Right ventricle myocardium inferior (tissue), 1 donor: ENCODE data around the gene SORL1. TPM values are rescaled to one million over a fixed set of nuclear protein-coding genes. Genes with fewer than 3 reads are reported as not detected.
A peak's percentile ranks its signal among the peaks of the same experiment; 100 is the strongest.
"Not testable (repeated sequence)": the region's sequence is repeated elsewhere in the genome, so short reads cannot be mapped to it uniquely, and the experiment has no call there.

ENCODE experiments used
- ATAC-seq: fragments of 200-7000 bp; cut with Tn5 transposase; one replicate; pipeline ENCODE4 v1.9.1; 2020; ENCODE audit warnings: mild to moderate bottlenecking, moderate library complexity
- DNase-seq: peaks from one replicate; pipeline ENCODE4 v3.0.0; 2021; ENCODE audit errors: missing footprints
- intact Hi-C: fragments of 100-400 bp; cut with DNase I; formaldehyde crosslinking; loops from one replicate; pipeline ENCODE4 v1.11.0; 2022
- long read RNA-seq: library from polyadenylated mRNA; unstranded; transcript quantifications from one replicate; pipeline ENCODE4 v2.0.0, GENCODE V29; 2021
- total RNA-seq: library from RNA; stranded (reverse); fragmentation: NEBNext Ultra II Directional; extraction: Animal tissue kit (Norgen Biotek cat#: 25700); gene quantifications from one replicate; pipeline ENCODE4 v1.2.1, GENCODE V29; 2021
- donor health status: DM: no; HTN: yes; CAD: no; lungs with severe emphysema.

The SORL1 gene, protein sequence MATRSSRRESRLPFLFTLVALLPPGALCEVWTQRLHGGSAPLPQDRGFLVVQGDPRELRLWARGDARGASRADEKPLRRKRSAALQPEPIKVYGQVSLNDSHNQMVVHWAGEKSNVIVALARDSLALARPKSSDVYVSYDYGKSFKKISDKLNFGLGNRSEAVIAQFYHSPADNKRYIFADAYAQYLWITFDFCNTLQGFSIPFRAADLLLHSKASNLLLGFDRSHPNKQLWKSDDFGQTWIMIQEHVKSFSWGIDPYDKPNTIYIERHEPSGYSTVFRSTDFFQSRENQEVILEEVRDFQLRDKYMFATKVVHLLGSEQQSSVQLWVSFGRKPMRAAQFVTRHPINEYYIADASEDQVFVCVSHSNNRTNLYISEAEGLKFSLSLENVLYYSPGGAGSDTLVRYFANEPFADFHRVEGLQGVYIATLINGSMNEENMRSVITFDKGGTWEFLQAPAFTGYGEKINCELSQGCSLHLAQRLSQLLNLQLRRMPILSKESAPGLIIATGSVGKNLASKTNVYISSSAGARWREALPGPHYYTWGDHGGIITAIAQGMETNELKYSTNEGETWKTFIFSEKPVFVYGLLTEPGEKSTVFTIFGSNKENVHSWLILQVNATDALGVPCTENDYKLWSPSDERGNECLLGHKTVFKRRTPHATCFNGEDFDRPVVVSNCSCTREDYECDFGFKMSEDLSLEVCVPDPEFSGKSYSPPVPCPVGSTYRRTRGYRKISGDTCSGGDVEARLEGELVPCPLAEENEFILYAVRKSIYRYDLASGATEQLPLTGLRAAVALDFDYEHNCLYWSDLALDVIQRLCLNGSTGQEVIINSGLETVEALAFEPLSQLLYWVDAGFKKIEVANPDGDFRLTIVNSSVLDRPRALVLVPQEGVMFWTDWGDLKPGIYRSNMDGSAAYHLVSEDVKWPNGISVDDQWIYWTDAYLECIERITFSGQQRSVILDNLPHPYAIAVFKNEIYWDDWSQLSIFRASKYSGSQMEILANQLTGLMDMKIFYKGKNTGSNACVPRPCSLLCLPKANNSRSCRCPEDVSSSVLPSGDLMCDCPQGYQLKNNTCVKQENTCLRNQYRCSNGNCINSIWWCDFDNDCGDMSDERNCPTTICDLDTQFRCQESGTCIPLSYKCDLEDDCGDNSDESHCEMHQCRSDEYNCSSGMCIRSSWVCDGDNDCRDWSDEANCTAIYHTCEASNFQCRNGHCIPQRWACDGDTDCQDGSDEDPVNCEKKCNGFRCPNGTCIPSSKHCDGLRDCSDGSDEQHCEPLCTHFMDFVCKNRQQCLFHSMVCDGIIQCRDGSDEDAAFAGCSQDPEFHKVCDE (N-terminal part only)
- total RNA-seq: 6.1 TPM
- long read RNA-seq, full-length matches to known transcripts: 1 of 2 reads
- long read RNA-seq, partial matches to known transcripts: 1 of 2 reads
- long read RNA-seq, other reads (novel, unspliced or antisense): 0 of 2 reads

DNA sequence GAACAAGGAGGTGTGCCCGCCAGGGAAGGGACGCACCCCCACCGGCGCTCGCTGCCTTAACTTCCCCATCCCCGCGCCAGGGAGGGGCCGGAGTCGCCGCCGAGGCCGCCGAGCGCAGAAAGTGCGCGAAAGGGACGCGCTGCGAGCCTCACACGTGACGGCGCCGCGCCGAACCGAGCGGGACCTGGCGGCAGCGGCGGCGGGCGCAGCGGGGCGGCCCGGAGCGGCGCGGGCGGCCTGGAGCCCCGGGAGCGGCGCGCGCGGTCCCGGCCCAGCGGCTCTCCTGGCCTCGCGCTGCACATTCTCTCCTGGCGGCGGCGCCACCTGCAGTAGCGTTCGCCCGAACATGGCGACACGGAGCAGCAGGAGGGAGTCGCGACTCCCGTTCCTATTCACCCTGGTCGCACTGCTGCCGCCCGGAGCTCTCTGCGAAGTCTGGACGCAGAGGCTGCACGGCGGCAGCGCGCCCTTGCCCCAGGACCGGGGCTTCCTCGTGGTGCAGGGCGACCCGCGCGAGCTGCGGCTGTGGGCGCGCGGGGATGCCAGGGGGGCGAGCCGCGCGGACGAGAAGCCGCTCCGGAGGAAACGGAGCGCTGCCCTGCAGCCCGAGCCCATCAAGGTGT is at the start of gene SORL1:
Gene SORL1, plus strand, starts transcription at position 329 of the 623 bp plus-strand sequence. Its CDS starts 18 bp downstream, at position 347.
- intact Hi-C loops: loop anchor here (1.0 to 2.0 kb wide), 3 partner anchors 63 to 133 kb away; no protein-coding TSS in a partner anchor
- DNase-seq: peak; percentile 90
- peak; percentile 90 for ATAC-seq

DNA sequence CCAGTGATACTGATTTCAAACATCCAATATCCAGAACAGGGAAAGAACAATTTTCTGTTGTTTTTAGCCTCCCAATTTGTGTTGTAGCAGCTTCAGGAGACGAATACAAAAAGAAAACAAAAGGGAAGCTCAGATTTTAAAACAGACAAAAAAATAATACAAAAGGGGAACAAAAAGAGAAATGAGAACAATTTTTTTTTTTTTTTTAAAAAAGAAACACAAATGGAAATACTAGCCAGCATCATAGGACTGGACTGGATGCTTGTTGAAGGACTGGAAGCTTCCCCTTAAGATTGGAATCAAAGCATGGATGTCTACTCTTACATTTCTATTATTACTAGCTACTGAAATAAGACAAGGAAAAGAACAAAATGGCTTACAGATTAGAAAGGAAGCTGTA is 46.5 kb upstream of the SORL1 start:
- ATAC-seq (no peak), DNase-seq (no peak)
- intact Hi-C loops: no loop called here

DNA sequence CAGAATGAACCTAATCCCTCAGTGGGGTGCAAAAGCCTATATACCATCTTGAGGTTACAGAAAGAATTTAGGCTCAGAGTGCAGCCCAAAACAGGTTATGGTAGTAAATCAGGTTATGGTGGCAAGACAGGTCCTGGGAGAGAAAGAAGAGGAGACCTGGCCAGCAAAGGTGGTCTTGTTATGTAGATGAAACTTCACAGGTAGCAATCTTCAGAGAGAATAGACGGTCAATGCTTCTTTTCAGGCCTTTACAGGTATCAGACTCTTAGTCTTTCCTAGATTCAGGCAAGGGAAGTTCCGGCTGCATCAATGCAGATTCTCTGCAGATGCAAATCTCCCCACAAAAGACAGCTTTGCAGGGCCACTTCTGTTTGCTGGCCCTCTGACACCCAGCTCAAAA is 45.8 kb upstream of the SORL1 start:
- intact Hi-C loops: no loop called here
- ATAC-seq (no peak), DNase-seq (no peak)

DNA sequence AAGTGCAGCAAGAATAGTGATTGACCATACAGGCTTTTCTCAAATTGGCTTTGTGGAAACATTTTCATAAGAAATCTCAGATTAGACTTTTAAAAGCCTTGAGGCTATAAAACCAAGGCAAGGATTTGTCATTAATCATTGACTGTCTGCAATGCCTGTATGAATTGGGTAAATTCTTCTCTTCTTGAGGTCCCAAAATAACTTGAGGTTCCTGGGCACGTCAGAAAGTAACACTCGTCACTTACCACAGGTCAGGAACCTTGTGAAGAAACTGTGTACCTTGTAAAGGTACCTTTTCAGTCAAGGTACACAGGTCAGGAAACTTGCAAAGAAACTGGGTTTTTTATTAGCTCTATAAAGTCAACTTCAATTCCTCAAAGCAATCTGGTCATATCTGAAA is 43.3 kb upstream of the SORL1 start:
- ATAC-seq: no peak
- intact Hi-C loops: no loop called here
- no peak for DNase-seq

DNA sequence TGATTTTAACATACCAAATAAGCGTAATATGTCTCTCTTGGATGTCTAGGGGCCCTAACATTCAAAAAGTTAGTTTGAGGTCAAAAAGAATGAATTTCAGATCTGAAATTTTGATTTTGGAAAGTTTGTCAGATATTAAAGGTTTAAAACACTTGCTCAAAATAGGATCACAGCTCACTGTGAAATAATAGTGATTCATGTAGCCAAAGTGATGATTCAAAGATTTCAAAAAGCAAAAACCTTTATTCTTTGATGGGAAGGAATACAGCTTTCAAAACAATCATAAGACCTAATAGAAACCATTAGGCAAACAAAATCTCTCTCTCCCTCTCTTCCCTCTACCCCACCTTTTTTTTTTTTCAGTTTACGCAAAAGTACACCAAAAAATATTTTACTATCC is 42.1 kb upstream of the SORL1 start:
- intact Hi-C loops, ATAC-seq, DNase-seq: not testable (repeated sequence)

DNA sequence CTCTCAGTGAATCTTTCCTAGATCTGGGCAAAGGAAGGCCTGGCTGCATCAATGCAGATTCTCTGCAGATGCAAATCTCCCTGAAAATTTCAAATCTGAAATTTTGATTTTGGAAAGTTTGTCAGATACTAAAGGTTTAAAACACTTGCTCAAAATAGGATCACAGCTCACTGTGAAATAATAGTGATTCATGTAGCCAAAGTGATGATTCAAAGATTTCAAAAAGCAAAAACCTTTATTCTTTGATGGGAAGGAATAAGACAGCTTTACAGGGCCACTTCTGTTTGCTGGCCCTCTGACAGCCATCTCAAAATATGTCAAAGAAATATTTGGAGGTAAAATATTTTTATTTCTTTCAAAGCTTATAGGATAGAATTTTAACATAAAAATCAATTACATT is 40.8 kb upstream of the SORL1 start:
- ATAC-seq, intact Hi-C loops, DNase-seq: not testable (repeated sequence)

DNA sequence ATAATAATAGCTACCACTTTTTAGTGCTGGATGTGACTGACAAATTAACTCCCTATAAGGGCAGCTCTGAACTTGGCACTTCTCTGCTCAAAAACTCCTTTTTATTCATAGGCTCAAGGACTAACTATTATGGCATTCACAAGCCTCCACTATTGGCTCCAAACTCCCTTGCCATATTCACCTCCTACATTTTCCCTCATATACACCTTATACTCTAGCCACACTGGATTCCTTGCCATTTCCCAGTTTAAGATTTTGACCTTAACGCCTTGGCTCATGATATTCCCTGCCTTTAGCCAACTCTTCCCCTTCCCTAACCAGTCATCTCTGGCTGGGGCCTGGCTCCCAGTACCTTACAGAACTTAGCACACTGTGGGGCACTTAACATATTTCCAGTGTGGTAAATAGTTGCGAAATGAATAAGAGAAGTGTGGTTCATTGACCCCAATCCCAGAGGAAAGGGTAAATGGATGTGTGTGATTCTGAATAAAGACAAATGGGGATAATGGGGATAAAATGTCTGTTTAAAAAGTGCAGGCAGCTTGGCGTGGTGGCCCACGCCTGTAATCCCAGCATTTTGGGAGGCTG is 40.0 kb upstream of the SORL1 start:
- no peak for DNase-seq
- intact Hi-C loops: no loop called here
- no peak for ATAC-seq

DNA sequence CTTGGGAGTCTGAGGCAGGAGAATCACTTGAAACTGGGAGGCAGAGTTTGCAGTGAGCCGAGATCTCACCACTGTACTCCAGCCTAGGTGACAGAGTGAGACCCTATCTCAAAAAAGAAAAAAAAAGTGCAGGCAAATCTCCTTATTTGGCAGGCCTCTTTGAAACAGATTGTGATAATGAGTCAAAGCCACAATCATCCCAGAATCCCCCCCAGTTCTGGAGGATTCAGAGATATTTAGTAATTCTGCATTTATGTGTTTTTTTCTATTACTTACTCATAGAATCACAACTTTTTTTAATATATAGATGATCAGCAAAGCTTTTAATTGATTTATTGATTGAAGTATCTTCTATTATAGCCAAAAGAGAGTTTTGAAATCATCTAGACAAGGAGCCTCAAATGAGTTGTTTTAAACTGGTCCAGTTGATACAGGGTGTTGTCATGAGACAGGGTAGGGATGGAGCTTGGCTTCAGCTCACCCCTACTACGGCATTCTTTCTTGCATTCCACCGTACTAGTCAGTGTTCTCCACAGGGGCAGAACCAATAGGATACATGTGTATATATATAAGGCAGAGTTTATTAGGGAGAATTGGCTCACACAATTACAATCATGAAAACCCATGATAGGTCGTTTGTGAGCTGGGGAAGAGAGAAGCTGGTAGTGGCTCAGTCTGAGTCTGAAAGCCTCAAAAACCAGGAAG is 39.3 kb upstream of the SORL1 start:
- no peak for ATAC-seq
- intact Hi-C loops: no loop called here

DNA sequence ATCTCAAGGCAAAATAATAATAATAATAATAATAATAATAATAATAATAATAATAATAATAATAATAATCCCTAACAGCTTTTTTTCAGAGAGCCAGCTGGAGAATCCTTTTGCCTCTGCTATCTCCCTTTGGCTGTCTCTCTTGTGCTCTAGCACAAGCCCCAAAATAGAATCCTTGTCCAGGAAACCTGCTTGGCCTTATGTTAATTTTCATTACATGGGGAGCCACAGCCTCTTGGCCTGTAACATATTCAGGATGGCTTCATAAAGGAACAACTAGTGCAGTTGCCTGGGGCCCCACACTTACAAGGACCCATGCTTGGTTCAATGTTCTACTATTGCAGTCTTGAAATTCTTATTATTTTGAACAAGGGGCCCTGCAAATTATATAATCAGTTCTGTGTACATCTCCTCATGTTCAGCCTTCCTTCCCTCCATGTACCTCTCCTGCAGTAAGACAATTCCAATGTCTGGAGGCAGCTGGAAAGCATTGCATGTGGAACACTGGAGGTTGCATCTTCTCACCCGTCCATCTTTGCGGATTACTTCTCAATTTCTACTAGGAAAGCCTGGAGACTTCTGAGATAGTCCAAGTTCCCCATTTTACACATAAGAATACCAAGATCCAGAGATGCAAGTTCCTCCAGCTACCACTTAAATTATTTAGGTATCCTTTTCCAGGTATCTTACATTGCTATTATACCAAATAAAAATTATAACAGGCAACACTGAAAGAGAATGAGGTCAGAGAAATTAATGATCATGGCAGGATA is 37.8 kb upstream of the SORL1 start:
- intact Hi-C loops: no loop called here
- ATAC-seq: no peak
- DNase-seq: no peak

More for the DNA sequence above, 39.3 kb upstream of the SORL1 start:
- DNase-seq: no peak

DNA sequence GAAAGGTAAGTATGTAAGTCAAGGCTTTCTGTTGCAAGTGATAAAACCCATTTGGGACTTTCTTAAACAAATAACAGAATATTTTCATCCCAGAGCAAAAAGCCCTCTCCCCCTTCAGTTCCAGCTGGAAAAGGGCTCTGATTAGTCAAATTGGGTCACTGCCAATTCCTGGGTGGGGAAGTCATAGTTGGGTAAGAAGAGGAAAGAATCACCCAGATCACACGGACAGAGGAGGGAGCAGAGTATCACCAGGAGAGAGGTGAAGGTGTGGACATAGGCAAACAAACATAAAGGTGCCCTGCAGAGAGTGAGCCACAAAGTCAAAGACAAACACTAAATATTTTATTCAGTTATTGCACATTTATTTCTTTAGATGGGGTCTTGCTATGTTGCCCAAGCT is 36.3 kb upstream of the SORL1 start:
- ATAC-seq: no peak
- DNase-seq: no peak
- intact Hi-C loops: no loop called here

DNA sequence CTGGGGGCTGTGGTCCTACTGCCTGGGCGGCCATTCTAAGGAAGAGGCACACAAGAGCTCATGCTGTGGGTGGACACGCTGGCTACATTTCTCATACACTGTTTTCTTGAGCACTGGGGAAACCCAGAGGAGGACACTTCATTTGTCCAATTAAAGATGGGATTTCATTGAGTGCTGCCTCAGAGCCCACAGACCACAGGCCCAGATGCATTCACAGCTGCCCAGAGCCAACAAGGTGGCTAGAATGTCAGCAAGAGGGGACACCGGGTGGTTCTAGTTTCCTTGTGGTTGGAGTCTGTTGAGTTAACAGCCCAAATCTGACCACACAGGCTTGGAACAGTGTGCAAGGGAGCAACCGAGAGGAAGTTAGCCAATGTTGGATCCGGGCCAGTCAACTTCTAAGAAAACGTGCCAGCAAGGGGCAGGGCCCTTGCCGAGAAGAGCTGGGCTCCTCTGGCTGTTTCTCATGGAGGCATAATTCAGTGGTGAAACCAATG is 35.0 kb upstream of the SORL1 start:
- intact Hi-C loops: no loop called here
- DNase-seq (peak; percentile 91), ATAC-seq (peak; percentile 94)

DNA sequence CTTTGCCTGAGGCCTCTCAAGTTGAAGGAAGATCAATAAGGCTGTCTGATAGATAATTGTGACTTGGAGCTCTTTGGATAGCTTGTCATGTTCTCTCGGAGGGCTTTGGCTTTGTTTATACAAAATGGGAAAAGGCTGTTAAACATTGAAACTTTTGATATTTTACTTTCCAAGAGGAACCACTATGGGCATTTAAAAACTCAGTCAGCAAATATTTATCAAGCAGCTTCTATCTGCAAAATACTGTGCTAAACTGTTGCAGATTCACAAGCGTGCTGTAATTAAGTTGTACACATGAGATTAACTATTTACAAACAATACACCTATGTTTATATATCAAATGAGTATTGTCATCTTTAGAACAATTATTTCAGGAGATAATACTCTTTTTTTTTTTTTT is 34.5 kb upstream of the SORL1 start:
- ATAC-seq (no peak), DNase-seq (no peak)
- intact Hi-C loops: no loop called here

DNA sequence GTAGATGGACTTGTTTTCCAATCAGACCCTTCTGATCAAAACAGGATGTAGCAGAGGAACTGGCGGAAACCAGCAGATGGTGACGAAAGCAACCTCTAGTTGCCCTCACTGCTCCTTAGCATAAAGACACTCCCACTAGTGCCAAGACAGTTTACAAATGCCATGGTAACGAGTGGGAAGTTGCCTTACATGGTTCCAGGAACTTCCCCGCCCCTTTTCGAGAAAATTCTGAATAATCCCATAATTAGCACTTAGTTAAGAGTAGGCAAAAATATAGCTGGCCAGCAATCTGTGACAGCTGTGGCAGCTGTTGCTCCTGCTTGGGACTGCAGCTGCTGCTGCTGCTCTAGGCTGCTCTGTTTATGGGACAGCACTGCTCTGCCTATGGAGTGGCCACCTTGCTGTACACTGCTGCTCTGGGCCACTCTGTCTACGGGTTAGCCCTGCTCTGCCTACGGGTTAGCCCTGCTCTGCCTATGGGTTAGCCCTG is 33.4 kb upstream of the SORL1 start:
- peak; percentile 49 for ATAC-seq
- intact Hi-C loops: no loop called here
- peak; percentile 72 for DNase-seq

DNA sequence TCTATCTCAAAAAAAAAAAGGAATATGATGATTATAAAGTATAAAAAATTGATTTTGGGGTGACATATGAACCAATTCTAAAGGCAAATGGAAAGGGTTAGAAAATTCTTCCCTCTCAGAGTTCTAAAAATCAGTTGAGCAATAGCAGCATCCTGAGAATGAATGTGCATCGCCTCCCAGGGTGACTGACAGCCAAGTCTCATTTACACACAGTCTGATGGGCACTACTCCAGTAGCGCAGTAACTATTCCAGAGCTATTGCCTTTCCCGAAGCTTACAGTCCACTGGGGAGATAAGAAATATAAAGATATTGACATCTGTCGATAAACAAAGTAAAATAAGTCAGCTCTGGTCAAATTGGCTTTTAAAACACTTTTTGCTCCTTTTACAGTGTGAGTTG is 32.3 kb upstream of the SORL1 start:
- intact Hi-C loops: no loop called here
- no peak for DNase-seq
- no peak for ATAC-seq

DNA sequence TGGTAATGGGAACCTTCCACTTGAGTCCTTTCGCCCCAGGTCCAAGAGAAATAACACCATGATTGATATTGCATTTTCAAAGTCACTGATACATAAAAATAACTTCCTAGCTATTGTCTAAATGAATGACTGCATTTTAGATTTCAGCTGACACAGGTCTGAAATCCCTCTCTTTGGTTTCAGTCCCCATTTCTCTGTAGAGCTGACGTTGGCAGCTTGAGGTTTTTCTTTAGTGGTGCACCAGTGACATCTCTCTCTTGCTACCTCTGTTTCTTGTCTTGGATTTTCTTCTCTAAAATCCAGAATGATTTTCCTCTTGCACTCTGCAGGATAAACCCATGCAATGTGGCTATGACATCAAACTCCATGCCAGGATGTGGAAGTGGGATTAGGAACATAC is 31.7 kb upstream of the SORL1 start:
- intact Hi-C loops: no loop called here
- ATAC-seq (no peak), DNase-seq (no peak)

DNA sequence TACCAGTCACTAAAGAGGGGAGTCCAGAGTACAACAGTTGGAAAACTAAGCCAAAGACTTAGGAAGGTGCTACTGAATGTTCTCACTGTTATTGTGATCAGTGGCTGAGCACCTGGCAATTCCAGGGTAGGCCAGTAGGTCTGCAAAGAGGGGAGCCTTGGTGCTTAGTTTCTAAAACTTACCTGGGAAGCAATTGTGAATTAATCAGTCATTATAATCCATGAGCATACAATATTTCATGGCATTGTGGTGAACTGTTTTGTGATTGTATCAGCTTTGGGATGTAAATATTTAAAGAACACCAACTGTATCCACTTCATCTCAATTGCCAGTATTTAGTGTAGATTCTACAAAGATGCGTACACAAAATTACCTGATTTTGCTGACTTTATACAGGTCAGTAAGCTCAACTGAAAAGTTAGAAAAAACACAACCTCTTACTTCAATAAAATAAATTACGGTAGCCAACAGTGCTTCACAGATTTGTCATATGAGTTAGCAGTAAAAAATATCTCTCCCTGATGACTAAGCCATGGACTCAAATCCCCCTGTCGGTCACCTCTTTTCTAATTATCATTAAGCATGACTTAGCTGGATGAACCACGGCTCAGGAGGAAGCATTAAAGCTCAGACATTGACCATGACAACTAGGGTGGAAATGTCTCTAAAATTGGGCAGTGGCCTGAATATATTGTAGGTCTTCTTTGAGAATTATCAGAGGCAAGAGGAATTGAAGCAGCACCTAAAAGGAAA is 30.8 kb upstream of the SORL1 start:
- intact Hi-C loops: no loop called here

More for the DNA sequence above, 30.8 kb upstream of the SORL1 start:
- DNase-seq: no peak
- no peak for ATAC-seq
